COLO829 (cell line): ENCODE results near the gene FAM120B.

Experiments used
- DNase-seq: peaks from one replicate; pipeline ENCODE4 v3.0.0; 2012; ENCODE audit warnings: low spot score

FAM120B gene

DNA sequence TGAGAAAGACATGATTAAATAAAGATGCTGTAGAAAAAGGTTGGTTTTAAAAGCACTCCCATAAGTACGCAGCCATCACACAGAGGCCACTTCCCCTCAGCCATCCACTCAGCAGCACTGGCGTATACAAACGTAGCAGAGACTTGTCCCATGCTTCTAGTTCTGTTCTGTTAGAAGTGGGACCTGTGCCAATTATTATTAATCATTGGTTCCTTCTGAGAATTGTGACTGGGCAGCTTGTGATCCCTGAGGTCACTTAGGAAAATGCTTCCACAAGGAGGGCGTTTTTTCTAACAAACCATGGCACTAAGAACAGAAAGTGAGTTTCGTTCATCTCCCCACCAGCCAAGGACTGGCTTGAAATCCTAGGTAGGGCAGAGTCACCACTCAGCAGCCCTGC, 53.9 kb downstream of the FAM120B start:
- DNase-seq = no peak

DNA sequence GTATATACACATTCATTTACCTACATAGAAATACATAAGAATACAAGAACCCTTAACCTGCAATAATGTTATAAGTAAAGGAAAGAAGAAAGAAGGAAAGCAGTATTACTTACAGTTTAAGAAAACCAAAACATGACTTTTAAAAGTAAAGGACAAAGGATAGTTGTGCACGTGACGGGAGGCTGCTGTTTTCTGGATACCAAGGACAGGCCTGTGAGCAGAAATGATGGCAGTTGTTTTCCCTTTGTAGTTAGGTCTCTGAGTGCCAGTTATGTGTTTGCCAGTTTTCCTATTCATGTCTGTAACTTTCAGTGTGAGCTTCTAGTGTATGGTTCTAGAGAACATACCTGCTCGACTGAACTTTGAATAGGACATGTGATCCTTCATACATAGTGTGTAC, 54.8 kb downstream of the FAM120B start:
- no peak for DNase-seq

DNA sequence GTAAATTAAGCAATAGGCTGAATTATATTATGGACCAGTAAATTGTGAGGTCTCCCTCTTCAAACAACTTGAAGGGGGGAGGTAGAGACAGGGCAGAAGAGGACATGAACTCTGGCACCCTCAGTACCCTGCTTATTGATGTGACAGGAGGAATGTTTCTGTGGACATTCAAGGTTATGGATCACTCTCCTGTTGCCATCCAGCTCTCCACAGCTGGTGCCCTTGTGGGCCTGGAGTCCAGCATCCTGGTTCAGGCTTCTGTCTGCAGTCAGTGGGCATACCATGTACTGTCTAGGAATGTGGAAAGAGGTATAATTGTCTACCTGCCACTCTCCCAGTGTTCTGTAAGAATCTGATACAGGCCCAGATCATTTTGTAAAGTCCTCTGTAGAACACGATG, 55.6 kb downstream of the FAM120B start:
- no peak for DNase-seq

DNA sequence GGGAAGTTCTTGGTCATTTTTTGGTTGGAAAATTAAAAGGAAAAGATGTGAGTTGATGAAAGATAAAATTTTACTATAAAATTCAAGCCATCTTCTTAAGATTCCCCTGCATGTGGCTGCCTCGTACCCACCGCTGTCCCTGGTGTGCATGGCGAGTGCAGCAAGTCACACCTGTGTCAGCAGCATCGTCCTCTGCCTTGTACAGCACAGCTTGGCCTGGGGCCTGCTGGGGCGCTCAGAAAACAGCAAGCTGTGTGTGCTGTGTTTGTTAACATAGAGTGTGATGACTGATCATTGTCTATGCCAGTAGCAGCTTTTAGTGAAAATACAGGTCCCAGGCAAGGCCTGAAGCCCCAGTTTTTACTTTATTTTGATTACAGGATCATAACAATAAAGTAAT, 56.7 kb downstream of the FAM120B start:
- DNase-seq = no peak

DNA sequence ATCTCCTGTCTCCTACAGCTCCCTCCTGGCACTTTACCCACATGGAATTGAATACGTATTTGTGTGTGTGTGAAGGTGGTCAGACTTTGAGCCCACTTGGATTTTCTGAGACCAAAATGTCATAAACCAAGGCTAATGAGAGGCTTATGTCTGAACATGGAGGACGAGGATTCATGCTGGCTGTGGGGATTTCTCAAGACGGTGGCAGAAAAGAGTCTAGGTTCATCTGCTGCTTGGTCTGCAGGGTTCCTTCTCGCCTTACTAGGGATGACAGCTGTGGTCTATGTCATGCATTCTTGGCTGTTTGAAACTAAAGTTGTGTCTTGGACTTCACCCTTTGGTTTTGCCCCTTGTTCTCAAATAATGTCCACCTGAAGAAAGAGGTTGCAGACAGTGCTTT, 58.6 kb downstream of the FAM120B start:
- no peak for DNase-seq

DNA sequence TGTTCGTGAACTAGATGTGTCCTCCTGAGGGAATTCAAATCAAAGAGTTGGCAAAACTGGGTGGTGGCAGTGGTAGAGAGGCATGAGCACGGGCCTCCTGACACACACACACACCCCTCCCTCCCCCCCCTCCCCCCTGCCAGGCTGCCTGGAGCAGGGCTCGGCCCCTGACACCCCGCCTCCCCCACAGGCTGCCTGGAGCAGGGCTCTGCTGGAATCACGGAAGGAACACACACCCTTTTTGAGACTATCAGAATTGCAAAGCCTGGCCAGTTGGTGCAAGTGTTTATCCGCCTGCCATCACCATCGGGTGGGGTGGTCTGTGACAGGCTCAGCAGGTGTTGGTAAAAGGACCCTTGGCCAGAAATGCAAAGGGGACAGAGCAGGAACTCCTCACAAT, 59.0 kb downstream of the FAM120B start:
- no peak for DNase-seq

DNA sequence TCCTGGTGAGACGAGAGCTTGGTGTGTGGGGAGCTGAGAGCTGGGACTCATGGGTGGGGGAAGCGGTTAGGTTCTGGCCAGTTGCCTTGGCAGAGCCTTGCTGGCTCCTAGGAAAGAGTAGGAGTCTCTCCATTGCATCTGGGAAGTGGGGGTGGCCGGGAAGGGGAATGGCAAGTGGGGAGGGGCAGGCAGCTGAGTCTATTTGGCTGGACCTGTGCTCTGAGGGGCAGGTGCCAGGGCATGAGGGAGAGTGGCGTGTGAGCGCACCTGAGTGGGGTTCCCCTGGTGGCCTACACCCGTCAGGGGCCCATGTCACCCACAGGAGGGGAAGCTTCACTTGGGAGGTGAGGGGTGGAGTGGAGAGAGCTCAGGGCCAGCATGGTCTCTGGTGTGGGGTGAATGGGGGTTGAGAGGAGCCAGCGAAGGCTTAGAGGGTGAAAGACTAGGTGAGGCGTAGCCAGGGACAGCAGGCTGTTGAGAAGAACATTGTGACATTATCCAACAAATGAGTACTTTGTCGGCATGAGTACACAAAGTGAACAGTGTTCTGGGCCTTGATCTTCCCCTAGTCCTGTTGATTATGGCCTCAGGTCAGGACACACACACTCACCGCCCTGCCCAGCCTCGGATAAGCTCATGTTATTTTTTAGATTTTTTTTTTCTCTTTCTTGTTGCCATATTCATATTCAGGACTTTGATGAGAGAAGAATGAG, 59.8 kb downstream of the FAM120B start:
- no peak for DNase-seq

DNA sequence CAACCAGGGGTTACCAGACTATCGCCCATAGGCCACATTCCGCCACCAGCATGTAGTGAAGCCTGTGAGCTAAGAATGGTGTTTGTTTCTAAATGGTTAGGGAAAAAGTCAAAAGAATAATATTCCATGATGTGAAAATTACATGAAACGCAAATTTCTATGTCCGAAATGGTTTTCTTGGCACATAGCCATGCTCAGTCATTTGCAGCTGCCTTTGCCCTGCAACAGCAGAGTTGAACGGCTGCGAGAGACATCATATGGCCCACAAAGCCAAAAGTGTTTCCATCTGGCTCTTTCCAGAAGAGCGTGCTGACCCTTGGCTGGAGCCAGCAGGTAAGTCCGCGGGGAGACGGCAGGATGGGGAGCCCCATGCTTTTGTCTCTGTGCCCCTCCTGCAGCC, 60.7 kb downstream of the FAM120B start:
- DNase-seq = no peak

DNA sequence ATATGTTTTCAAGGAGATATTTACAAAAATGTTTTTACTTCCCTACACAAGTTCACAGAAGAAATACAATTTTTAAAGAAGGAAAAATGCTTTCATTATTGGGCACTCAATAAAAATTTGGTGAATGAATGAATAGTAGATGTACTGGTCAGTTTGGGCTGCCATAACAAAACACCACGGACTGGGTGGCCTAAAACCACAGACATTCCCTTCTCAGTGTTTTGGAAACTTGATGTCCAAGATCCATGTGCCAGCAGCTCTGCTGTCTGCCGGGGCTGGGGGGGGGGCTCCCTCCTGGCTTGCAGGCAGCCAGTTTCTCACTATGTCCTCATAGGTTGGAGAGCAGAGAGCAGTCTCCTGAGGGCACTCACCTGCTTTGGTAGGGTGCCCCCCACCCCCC, 62.0 kb downstream of the FAM120B start:
- DNase-seq = no peak

DNA sequence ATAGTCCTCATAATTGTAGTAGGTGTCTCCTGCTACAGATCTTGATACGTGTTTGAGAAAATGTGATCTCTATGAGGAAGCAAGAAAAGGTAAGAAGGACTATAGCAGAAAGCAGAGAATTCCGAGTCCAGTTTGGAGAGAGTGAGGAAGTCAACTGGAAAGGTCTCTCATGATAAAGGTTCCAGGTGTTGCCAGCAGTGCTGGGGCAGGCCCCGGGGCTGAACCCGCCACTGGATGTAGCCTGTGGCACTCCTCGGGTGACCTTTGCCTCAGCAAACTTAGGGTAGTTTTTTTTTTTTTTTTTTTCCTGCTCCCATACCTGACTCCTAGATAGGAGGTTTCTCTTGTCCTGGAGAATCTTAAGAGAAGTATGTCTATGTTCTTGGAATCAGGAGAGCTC, 62.8 kb downstream of the FAM120B start:
- DNase-seq = no peak

DNA sequence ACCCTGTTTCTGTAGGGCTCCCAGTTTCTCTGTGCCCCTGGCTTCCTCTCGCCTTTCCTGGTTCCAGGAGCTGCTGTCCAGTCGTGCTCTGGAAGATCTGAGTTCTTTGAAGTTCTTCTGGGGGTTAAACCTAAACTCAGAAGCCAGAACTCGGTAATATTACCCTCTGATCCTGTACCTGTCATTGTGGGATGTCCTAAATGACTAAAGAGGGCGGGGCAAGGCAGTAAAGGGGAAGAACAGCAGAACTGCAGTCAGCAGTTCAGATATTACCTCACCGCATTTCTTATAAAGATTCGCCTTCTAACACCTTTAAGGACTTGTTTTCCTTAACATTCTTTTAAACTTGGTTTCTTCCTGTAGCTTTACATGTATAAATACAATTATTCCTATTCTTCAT, 63.9 kb downstream of the FAM120B start:
- no peak for DNase-seq

DNA sequence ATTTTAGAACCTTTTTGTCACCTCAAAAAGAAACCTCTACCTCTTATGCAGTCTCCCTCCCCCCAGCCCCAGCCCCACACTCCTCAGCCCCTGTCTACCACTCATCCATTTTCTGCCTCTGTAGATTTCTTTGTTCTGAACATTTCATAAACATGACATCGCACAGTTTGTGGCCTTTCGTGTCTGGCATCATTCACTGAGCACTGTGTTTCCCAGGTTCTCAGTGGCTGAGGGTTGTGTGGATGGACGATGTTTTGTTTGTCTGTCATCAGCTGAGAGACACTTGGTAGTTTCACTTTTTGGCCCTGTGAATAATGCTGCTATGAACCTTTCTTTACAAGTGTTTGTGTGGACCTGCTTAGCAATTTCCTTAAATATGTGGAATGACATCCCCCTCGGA, 64.5 kb downstream of the FAM120B start:
- no peak for DNase-seq

DNA sequence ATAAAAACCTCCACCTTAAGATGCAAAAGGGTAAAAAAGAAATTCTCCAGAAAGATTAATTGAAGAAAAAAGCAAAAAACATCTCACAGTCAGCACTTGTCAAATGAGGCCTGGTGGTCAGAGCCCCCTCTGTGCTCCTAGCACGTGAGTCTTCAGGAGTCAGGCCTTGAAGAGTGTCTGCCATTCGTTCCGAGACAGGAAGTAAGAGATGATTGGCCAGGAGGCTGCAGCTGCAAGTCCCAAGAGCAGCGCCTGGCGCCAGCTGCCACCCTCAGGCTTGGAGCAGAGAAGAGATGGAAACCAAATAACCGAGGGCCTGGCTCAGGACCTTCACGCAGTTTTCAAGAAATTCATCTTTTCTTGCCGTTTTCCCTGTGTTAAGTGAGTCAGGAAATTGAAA, 65.0 kb downstream of the FAM120B start:
- DNase-seq = no peak

DNA sequence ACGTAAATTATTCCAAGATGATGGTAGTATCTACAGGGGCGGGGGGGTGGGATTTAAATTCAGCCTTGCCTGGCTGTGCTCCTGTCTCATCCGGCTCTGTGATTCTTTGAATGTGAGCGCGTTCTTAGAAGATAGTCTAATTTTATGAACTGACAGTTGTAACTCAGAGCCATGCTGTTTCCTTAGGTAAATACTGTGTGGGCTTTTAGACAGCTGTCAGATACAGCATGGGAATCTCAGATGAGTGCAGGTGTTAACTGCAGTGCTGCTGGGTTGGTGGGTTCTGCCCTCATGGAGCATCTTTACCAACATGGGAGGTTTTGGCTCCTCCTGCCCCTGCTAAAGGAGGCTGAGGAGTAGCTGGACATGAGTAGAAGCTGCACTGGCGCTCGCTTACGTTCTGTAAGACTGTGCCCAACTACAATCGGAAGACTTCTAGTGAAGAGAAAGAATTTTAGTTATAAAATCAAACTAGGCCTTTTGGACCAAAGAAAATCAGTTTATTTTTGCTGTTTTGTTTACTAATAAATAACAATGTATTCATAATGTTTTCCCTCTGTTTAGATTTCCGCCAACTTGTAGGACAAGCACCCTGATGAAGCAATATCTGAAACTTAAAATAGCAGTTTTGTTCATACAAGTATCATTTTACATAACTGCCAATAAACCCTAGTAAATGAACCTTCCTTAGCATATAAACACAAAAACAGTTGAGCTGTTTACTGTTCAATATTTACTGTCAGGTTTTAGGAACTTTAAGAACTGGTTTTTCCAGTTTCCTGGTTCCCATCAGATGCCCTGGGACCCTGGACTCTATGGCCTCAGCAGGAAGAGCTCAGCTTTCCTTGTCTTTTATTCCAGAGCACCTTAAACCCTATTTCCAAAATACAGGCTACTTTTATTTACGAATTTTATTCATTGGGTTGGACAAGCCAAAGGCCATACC, 66.1 kb downstream of the FAM120B start:
- DNase-seq = no peak

DNA sequence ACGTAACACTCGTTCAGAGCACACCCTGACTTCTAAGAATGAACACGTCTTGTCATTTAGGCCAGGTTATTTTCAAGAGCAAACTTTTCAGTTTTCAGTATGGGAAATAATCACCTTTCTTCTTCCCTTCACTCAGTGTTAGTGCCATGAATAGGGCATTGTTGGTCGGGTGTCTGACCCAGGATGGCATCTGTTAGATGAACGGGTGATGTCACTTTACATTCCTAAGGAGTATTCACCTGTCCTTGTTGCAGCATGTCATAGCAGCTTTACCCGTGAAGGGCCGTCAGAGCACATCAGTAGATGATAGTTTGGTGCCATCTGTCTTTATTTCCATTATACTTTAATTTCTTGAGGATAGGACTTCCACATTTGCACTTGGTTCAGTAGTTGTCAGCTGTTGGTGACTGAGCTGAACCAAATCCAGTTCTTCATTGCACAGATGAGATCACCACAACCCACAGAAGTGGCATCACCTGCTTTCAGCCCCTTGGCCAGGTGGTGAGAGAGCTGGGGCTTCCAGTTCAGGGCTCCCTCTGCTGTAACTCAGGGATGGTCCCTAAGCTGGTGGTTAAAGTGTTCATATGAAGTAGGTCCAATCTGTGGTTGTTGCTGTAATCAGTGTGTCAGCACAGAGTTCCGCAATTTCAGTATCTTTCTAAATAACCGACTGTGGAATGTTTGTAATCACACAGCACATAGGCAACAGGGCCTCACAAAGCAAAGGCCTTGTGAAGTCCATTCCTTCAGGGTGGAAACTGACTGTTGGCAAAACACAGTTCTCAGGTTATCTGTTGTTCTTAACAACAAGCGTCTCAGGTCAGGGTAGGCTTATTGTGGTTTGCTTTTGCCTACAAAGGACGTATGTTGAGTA, 68.2 kb downstream of the FAM120B start:
- DNase-seq = no peak

DNA sequence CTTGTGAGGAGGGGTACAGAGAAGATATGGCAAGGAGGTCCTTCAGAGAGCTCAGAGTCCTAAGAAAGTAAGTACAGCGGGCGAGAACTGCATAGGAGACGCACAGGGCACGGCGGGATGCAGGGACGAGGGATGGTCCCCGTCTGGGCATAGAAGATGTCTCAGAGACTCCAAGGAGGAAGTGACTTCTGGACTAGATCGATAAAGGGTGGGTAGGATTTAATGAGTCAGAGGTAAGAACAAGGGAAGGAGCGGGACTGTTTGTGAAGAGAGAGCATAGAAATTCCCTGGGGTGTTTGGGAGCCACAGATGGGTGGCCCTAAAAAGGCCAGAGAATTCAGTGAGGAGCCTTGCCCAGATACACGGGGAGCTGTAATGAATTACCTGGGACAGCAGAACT, 69.1 kb downstream of the FAM120B start:
- DNase-seq = no peak

DNA sequence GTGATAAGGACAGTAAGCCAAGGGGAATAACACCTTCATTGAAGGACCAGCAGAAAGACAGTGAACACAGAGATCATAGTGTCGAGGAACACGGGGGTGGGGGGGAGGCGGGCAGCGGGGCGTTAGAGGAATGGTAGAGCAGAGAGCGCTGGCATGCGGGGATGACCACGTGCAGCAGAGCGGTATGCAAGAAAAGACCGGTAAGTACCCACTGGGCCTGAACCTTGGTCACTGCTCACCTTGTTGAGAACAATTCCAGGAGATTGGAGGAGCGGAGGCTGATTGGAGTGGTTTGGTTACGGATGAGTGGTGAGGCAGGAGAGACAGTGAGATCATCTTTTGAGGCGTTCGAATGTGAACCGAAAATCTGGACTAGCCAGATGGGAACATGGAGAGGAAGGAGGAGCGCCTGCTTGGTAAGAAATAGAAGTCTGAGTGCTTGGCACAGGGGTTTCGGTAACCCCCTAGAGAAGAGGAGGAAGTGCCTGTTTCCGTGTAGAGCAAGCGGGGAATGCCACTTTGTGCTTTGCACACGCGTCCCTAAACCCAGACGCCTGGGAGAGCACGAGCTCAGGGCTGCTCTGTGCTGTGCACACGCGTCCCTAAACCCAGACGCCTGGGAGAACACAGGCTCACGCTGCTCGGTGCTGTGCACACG, 70.0 kb downstream of the FAM120B start:
- DNase-seq = no peak

DNA sequence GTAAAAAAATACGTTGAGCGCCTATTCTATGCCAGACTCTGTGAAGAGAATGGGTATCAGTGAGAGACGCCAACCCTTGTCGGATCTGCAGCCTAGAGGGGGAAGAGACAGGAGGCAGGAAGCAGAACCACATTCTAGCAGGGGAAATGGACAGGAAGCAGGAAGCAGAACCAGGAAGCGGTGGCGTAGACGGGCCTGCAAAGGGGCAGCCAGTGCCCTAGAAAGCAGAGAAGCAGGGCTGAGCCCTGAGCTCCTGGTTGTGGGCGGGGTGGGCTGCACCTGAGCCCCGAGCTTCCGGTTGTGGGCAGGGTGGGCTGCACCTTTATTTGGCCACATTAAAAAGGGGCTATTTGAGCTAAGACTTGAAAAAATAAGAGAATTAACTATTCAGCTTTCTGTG, 71.9 kb downstream of the FAM120B start:
- no peak for DNase-seq

DNA sequence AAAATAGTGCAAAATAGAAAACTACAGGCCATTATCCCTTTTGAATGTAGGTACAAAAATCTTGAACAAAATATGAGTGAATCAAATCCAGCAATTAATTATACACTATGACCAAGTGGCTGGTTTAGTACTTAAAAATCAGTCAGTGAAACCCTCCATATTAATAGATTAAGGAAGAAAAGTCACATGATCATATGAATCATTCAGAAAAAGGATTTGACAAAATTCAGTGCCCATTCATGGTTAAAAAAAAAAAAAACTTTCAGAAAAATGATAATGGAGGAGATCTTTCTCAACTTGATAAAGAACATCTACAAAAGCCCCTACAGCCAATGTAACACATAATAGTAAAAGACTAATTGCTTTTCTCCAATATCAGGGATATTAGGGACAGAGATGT, 75.0 kb downstream of the FAM120B start:
- DNase-seq = no peak

DNA sequence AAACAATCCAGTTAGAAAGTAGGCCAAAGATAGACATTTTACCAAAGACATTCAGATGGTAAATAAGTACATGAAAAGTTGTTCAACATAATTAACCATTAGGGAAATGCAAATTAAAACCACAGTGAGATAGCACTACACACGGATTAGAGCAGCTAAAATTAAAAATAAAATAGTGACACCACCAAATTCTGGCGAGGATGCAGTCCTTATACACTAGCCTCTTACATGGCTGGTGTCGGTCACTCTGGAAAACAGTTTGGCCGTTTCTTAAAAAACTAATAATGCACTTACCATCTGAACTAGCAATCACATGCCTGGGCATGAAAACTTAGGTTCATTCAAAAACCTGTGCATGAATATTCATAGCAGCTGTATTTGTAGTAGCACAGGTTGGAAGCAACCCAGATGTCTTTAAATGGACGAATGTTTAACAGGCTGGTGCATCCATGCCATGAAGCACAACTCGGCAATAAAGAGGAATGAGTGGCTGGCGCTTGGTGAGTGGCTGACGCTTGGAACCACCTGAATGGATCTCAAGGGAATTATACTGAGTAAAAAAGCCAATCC, 77.0 kb downstream of the FAM120B start:
- DNase-seq = no peak

DNA sequence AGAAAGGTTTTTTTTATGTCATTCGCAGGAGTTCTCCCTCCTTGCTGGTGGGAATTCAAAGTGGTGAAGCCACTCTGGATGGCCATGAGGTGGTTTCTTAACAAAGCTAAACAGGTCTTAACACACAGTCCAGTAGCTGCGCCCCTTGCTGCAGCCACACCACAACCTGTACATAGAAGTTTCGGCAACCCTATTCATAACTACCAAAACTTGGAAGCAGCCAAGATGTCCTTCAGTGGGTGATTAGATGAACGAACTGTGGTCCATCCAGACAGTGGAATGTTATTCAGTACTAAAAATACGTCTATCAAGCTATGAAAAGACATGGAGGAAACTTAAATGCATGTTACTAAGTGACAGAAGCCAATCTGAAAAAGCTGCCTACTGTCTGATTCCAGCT, 78.9 kb downstream of the FAM120B start:
- DNase-seq = no peak

DNA sequence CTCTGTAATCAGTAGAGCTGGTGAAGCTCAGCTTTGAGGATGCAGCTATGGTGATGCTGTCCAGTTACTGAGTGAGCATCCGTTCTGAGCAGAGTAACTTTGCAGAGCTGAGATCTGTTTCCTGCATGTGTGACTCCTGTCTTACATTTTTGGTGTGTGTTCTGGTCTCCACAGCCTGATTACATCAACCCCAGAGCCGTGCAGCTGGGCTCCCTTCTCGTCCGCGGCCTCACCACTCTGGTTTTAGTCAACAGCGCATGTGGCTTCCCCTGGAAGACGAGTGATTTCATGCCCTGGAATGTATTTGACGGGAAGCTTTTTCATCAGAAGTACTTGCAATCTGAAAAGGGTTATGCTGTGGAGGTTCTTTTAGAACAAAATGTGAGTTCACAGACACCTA, 81.6 kb downstream of the FAM120B start:
- no peak for DNase-seq
